Fibroblast of the aortic adventitia (primary cell): Measurements from ENCODE around the gene GPR68. TPM values are rescaled to one million over a fixed set of nuclear protein-coding genes. Genes with fewer than 3 reads are reported as not detected.
"Not testable (repeated sequence)": the region's sequence is repeated elsewhere in the genome, so short reads cannot be mapped to it uniquely, and the experiment has no call there.

ENCODE experiments used
- DNase-seq: peaks from one replicate; pipeline ENCODE4 v3.0.0-alpha.2; 2010; ENCODE audit warnings: low read depth
- H3K4me3 ChIP-seq: 2 replicates; pipeline ENCODE4 v1.5.1; 2011; ENCODE audit warnings: low read depth, mild to moderate bottlenecking, control low read depth, low read length, moderate library complexity
- CTCF ChIP-seq: IDR thresholded peaks from 2 replicates; pipeline ENCODE4 v1.5.1; 2011; ENCODE audit warnings: mild to moderate bottlenecking, low read length, control low read depth, inconsistent platforms; ENCODE audit not compliant: insufficient read depth
- total RNA-seq: library from RNA; depleted of rRNA; stranded (reverse); fragments of >200 nt; gene quantifications from 2 replicates; pipeline ENCODE4 v1.2.3, GENCODE V29; 2012; ENCODE audit warnings: low replicate concordance

The GPR68 gene
- total RNA-seq, 1 donor, result 17.1 TPM

GRCh38 chr14:91202234-91202974 is 42.1 kb downstream of the GPR68 start:
- no peak for TF ChIP-seq CTCF
- peak; percentile 75 for DNase-seq
- H3K4me3 ChIP-seq, result no peak overlapping the region

- H3K4me3 ChIP-seq, DNase-seq: not testable (repeated sequence)
Observed at GRCh38 chr14:91200802-91201201, 43.7 kb downstream of the GPR68 start.

- no peak for TF ChIP-seq CTCF
- no peak for DNase-seq
- no peak overlapping the region for H3K4me3 ChIP-seq
Observed at GRCh38 chr14:91197631-91198030, 46.9 kb downstream of the GPR68 start.

GRCh38 chr14:91195881-91196280 is 48.6 kb downstream of the GPR68 start:
- no peak for TF ChIP-seq CTCF
- DNase-seq, result no peak
- H3K4me3 ChIP-seq, result no peak overlapping the region

GRCh38 chr14:91193069-91193468 is 51.4 kb downstream of the GPR68 start:
- H3K4me3 ChIP-seq, result no peak overlapping the region
- no peak for TF ChIP-seq CTCF
- no peak for DNase-seq

- no peak for TF ChIP-seq CTCF
- DNase-seq, result no peak
Observed at GRCh38 chr14:91190853-91191252, 53.7 kb downstream of the GPR68 start.

GRCh38 chr14:91187271-91187670 is 57.2 kb downstream of the GPR68 start:
- TF ChIP-seq CTCF, result no peak
- no peak overlapping the region for H3K4me3 ChIP-seq
- no peak for DNase-seq

More at GRCh38 chr14:91190853-91191252, 53.7 kb downstream of the GPR68 start:
- no peak overlapping the region for H3K4me3 ChIP-seq
